HepG2 (cell line): ENCODE results near the gene LAG3. TPM values are rescaled to one million over a fixed set of nuclear protein-coding genes. Genes with fewer than 3 reads are reported as not detected.

ENCODE experiments used
- ATAC-seq: fragments of 200-7000 bp; cut with Tn5 transposase; 3 replicates; pipeline ENCODE4 v1.9.1; 2020; ENCODE audit warnings: mild to moderate bottlenecking, moderate library complexity
- BruUV-seq: library from RNA; stranded (reverse); fragments of 400-500 nt; replicated peaks from 2 replicates; lab custom pipeline; 2021; lab: Mats Ljungman, UMichigan
- CTCF ChIA-PET: fragments of 300-600 bp; formaldehyde crosslinking; extraction: SDS; loops from one replicate; lab custom pipeline; 2021; ENCODE audit warnings: low total read pairs, inconsistent platforms, low intra/inter-chr PET ratio; lab: Yijun Ruan, JAX
- POLR2A ChIA-PET: fragments of 350-600 bp; sonication (Branson Sonifier 250); formaldehyde crosslinking; loops from one replicate; lab custom pipeline; 2020; ENCODE audit warnings: antibody characterized with exemption, inconsistent platforms; lab: Yijun Ruan, JAX
- DNase-seq: peaks from one replicate; pipeline ENCODE4 v3.0.0-alpha.2; 2015; ENCODE audit warnings: low spot score
- FAIRE-seq: peaks from 3 replicates; lab custom pipeline; 2011; peaks lifted over from hg19 to GRCh38; lab: Jason Lieb, UNC
- H2AFZ ChIP-seq: one replicate; pipeline ENCODE4 v1.6.1; 2011; ENCODE audit warnings: low read length, inconsistent platforms
- H3K27ac ChIP-seq: fragments of 300-600 bp; 3 replicates; pipeline ENCODE4 v1.8.0; 2011; ENCODE audit warnings: mixed run types, mild to moderate bottlenecking, mixed read lengths, low read length, inconsistent platforms; ENCODE audit not compliant: insufficient read depth; ENCODE audit errors: extremely low read length
- H3K27me3 ChIP-seq, 2 experiments: fragments of 200-600 bp in 1 of 2; 2 replicates in 1 of 2; 3 replicates in 1 of 2; pipeline versions ENCODE4 v1.6.0 to v1.8.0; 2011; ENCODE audit warnings: low read length in 2 of 2, mild to moderate bottlenecking in 2 of 2, moderate library complexity in 2 of 2, inconsistent platforms in 1 of 2; ENCODE audit not compliant: insufficient read depth in 2 of 2, control insufficient read depth in 1 of 2
- H3K36me3 ChIP-seq, 2 experiments: fragments of 200-600 bp in 1 of 2; replicated peaks in 1 of 2; 2 replicates in 1 of 2; 3 replicates in 1 of 2; pipeline versions ENCODE4 v1.5.1 to v1.8.0; 2011; ENCODE audit warnings: low read length in 2 of 2, inconsistent platforms in 1 of 2; ENCODE audit not compliant: insufficient read depth in 2 of 2, control insufficient read depth in 1 of 2
- H3K4me1 ChIP-seq: 2 replicates; pipeline ENCODE4 v1.5.1; 2012; ENCODE audit warnings: low read length, inconsistent platforms; ENCODE audit not compliant: insufficient read depth
- H3K4me2 ChIP-seq: 2 replicates; pipeline ENCODE4 v1.6.0; 2011; ENCODE audit warnings: low read depth, low read length, inconsistent platforms
- H3K4me3 ChIP-seq, 3 experiments: fragments of 200-600 bp in 1 of 3; sonication (generic), shearing (Covaris generic) in 1 of 3; replicated peaks in 1 of 3; 2 replicates each; pipeline ENCODE4 v1.5.1; 2011 to 2016; ENCODE audit warnings: low read length in 3 of 3, inconsistent platforms in 2 of 3, low read depth in 2 of 3, mild to moderate bottlenecking in 2 of 3, control low read depth in 1 of 3, mixed read lengths in 1 of 3; ENCODE audit not compliant: insufficient read depth in 1 of 3
- H3K79me2 ChIP-seq: one replicate; pipeline ENCODE4 v1.6.1; 2011; ENCODE audit warnings: low read length, inconsistent platforms; ENCODE audit not compliant: insufficient read depth
- H3K9ac ChIP-seq: 2 replicates; pipeline ENCODE4 v1.6.0; 2011; ENCODE audit warnings: mild to moderate bottlenecking, low read depth, low read length, inconsistent platforms; ENCODE audit not compliant: insufficient read depth
- H3K9me3 ChIP-seq: 2 replicates; pipeline ENCODE4 v1.5.1; 2012; ENCODE audit warnings: mild to moderate bottlenecking, low read length
- H4K20me1 ChIP-seq: 2 replicates; pipeline ENCODE4 v1.6.0; 2011; ENCODE audit warnings: inconsistent platforms, mild to moderate bottlenecking, low read length, moderate library complexity; ENCODE audit not compliant: insufficient read depth
- BCL6 ChIP-seq: IDR thresholded peaks from 2 replicates; pipeline ENCODE4 v1.6.1; 2016; ENCODE audit warnings: missing genetic modification reagents, missing compliant biosample characterization
- HMG20A ChIP-seq: IDR thresholded peaks from 2 replicates; pipeline ENCODE4 v1.6.1; 2016; ENCODE audit warnings: borderline replicate concordance
- MYNN ChIP-seq: sonication (generic); formaldehyde crosslinking; IDR thresholded peaks from 2 replicates; pipeline ENCODE4 v1.4.0; 2020; ENCODE audit warnings: mild to moderate bottlenecking, low read depth, missing genetic modification reagents
- RNF219 ChIP-seq: sonication (generic); formaldehyde crosslinking; IDR thresholded peaks from 2 replicates; pipeline ENCODE4 v1.5.0; 2020; ENCODE audit warnings: mild to moderate bottlenecking, missing genetic modification reagents
- RXRB ChIP-seq: IDR thresholded peaks from 2 replicates; pipeline ENCODE4 v1.6.1; 2016; ENCODE audit warnings: borderline replicate concordance, missing genetic modification reagents, missing compliant biosample characterization
- SALL2 ChIP-seq: sonication (generic); formaldehyde crosslinking; IDR thresholded peaks from 2 replicates; pipeline ENCODE4 v1.8.1; 2023; ENCODE audit warnings: mild to moderate bottlenecking, missing genetic modification reagents, inconsistent platforms
- SMYD3 ChIP-seq: sonication (generic); formaldehyde crosslinking; IDR thresholded peaks from 2 replicates; pipeline ENCODE4 v1.8.1; 2023; ENCODE audit warnings: mild to moderate bottlenecking, missing genetic modification reagents
- SP2 ChIP-seq: sonication (generic); formaldehyde crosslinking; IDR thresholded peaks from 2 replicates; pipeline ENCODE4 v1.5.1; 2020; ENCODE audit warnings: mild to moderate bottlenecking, missing genetic modification reagents
- TRAFD1 ChIP-seq: sonication (generic); formaldehyde crosslinking; IDR thresholded peaks from 2 replicates; pipeline ENCODE4 v1.5.1; 2020; ENCODE audit warnings: missing genetic modification reagents, mild to moderate bottlenecking, borderline replicate concordance
- ZNF251 ChIP-seq: sonication (generic); formaldehyde crosslinking; IDR thresholded peaks from 2 replicates; pipeline ENCODE4 v1.9.0; 2021; ENCODE audit warnings: mild to moderate bottlenecking, missing genetic modification reagents
- ZNF468 ChIP-seq: sonication (generic); formaldehyde crosslinking; IDR thresholded peaks from 2 replicates; pipeline ENCODE4 v1.8.0; 2022; ENCODE audit warnings: mild to moderate bottlenecking, moderate library complexity, missing genetic modification reagents
- ZNF558 ChIP-seq: sonication (generic); formaldehyde crosslinking; IDR thresholded peaks from 2 replicates; pipeline ENCODE4 v1.9.0; 2022; ENCODE audit warnings: mild to moderate bottlenecking, missing genetic modification reagents, borderline replicate concordance
- ZNF652 ChIP-seq: IDR thresholded peaks from 2 replicates; pipeline ENCODE4 v1.6.1; 2016; ENCODE audit warnings: low read depth, borderline replicate concordance
- ZNF737 ChIP-seq: sonication (generic); formaldehyde crosslinking; IDR thresholded peaks from 2 replicates; pipeline ENCODE4 v1.5.0; 2020; ENCODE audit warnings: missing genetic modification reagents, mild to moderate bottlenecking, borderline replicate concordance
- ZSCAN9 ChIP-seq: IDR thresholded peaks from 2 replicates; pipeline ENCODE4 v1.6.1; 2016; ENCODE audit warnings: borderline replicate concordance
- WGBS: methylation state at CpG from one replicate; pipeline ENCODE4 v1.1.6; 2017; ENCODE audit warnings: low lambda C conversion rate; 5-methylcytosine and 5-hydroxymethylcytosine counted together
- in situ Hi-C: cut with HindIII; loops from 2 replicates; pipeline ENCODE4 v1.10.0; 2017; ENCODE audit warnings: low pct_unique_long_range_greater_than_20kb; ENCODE audit not compliant: extremely low pct_ligation_motif_present
- intact Hi-C: fragments of 100-400 bp; cut with micrococcal nuclease; formaldehyde crosslinking; loops from one replicate; pipeline ENCODE4 v1.10.0; 2022; ENCODE audit not compliant: unreplicated experiment
- polyA plus RNA-seq, 8 experiments: library from polyadenylated mRNA; depleted of rRNA in 3 of 8; stranded (reverse) in 7 of 8; unstranded in 1 of 8; fragments of >200 nt; fragmentation: Illumina TruSeq in 4 of 8; extraction: Trizol in 4 of 8; gene quantifications; 2 replicates each; pipeline versions ENCODE4 v1.2.1 to v1.2.3, GENCODE V29; 2011 to 2016; ENCODE audit warnings: low read depth in 4 of 8, missing spikeins in 1 of 8, mixed read lengths in 1 of 8; ENCODE audit not compliant: insufficient read depth in 1 of 8
- total RNA-seq, 5 experiments: library from RNA; depleted of rRNA; stranded (reverse); fragments of >200 nt; fragmentation: Illumina TruSeq; extraction: Trizol; gene quantifications; 2 replicates each; pipeline ENCODE4 v1.2.3, GENCODE V29; 2016; ENCODE audit warnings: low read depth in 1 of 5
- TF ChIP-seq, protein P1 (sequence below): sonication (generic); formaldehyde crosslinking; IDR thresholded peaks from 2 replicates; pipeline ENCODE4 v1.5.1; 2020; ENCODE audit warnings: mild to moderate bottlenecking, missing genetic modification reagents, borderline replicate concordance

The LAG3 gene
- total and polyA plus RNA-seq, 2 of the 13 experiments (the other 11 are each of a cell fraction or from before 2014, with no cell fraction given): 0.11 to 0.26 TPM

GRCh38 chr12:6742834-6743233, 29.5 kb upstream of the LAG3 start:
- in situ Hi-C loops: no loop called here
- Histone ChIP-seq H3K27ac (no peak overlapping the region), H3K9ac (no peak overlapping the region), H3K79me2 (no peaks in the 10 kb centered on the region), H3K4me1 (no peaks in the 10 kb centered on the region; the same call in 1 of the 2 replicates), H3K9me3 (no peaks in the 10 kb centered on the region), H3K36me3 (peaks cover 12 to 13% of the 10 kb centered on the region in 2 experiments; a peak in 4 of 5 replicates), H2AFZ (no peak overlapping the region), H4K20me1 (no peaks in the 10 kb centered on the region), H3K4me2 (no peak overlapping the region), H3K4me3 (no peak overlapping the region), H3K27me3 (no peaks in the 10 kb centered on the region)
- ChIA-PET POLR2A (interaction anchor here (1.3 kb wide), 1 partner anchor 10 kb away, joined by 4 read pairs; the partner anchor contains the start of gene MLF2), CTCF (no interaction called here)
- no TSS peak for BruUV-seq
- DNase-seq (no peak), FAIRE-seq (no peak), ATAC-seq (no peak)
- intact Hi-C loops: no loop called here
- 52% methylated on average over 3 of the region's 3 CpGs for WGBS
- TF ChIP-seq ZNF468 (CRISPR knock-in tag) (no peak), RNF219 (CRISPR knock-in tag) (no peak), SMYD3 (CRISPR knock-in tag) (no peak), HMG20A (CRISPR knock-in tag) (no peak), ZNF652 (CRISPR knock-in tag) (no peak), MYNN (CRISPR knock-in tag) (no peak), ZNF558 (CRISPR knock-in tag) (no peak), SALL2 (CRISPR knock-in tag) (no peak), ZNF251 (no peak), TRAFD1 (CRISPR knock-in tag) (no peak), ZSCAN9 (no peak), BCL6 (CRISPR knock-in tag) (no peak), ZNF737 (CRISPR knock-in tag) (no peak), RXRB (CRISPR knock-in tag) (no peak), SP2 (no peak)
- TF ChIP-seq, protein P1, sequence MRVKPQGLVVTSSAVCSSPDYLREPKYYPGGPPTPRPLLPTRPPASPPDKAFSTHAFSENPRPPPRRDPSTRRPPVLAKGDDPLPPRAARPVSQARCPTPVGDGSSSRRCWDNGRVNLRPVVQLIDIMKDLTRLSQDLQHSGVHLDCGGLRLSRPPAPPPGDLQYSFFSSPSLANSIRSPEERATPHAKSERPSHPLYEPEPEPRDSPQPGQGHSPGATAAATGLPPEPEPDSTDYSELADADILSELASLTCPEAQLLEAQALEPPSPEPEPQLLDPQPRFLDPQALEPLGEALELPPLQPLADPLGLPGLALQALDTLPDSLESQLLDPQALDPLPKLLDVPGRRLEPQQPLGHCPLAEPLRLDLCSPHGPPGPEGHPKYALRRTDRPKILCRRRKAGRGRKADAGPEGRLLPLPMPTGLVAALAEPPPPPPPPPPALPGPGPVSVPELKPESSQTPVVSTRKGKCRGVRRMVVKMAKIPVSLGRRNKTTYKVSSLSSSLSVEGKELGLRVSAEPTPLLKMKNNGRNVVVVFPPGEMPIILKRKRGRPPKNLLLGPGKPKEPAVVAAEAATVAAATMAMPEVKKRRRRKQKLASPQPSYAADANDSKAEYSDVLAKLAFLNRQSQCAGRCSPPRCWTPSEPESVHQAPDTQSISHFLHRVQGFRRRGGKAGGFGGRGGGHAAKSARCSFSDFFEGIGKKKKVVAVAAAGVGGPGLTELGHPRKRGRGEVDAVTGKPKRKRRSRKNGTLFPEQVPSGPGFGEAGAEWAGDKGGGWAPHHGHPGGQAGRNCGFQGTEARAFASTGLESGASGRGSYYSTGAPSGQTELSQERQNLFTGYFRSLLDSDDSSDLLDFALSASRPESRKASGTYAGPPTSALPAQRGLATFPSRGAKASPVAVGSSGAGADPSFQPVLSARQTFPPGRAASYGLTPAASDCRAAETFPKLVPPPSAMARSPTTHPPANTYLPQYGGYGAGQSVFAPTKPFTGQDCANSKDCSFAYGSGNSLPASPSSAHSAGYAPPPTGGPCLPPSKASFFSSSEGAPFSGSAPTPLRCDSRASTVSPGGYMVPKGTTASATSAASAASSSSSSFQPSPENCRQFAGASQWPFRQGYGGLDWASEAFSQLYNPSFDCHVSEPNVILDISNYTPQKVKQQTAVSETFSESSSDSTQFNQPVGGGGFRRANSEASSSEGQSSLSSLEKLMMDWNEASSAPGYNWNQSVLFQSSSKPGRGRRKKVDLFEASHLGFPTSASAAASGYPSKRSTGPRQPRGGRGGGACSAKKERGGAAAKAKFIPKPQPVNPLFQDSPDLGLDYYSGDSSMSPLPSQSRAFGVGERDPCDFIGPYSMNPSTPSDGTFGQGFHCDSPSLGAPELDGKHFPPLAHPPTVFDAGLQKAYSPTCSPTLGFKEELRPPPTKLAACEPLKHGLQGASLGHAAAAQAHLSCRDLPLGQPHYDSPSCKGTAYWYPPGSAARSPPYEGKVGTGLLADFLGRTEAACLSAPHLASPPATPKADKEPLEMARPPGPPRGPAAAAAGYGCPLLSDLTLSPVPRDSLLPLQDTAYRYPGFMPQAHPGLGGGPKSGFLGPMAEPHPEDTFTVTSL (CRISPR knock-in tag): no peak
